ENCODE data around the gene GALNS.

The GALNS gene

GRCh38 chr16:88904676-88905365, 48.1 kb upstream of the GALNS start:
- ATAC-seq = no peak
- no peak for TF ChIP-seq ISL1 (CRISPR knock-in tag; IDR thresholded peaks at IDR 0.05)
- no peak for TF ChIP-seq ZFP3 (CRISPR knock-in tag; IDR thresholded peaks at IDR 0.05)
- TF ChIP-seq GLIS3 (CRISPR knock-in tag; IDR thresholded peaks at IDR 0.05) = no peak
- TF ChIP-seq TCF4 (CRISPR knock-in tag; IDR thresholded peaks at IDR 0.05; ENCODE audit: borderline replicate concordance) = no peak
- TF ChIP-seq ZNF70 (CRISPR knock-in tag; IDR thresholded peaks at IDR 0.05) = no peak
- TF ChIP-seq ZNF8 (CRISPR knock-in tag; IDR thresholded peaks at IDR 0.05) = no peak
- TF ChIP-seq CREB5 (CRISPR knock-in tag; IDR thresholded peaks at IDR 0.05; ENCODE audit: low read depth) = no peak
- no peak for TF ChIP-seq TOX (CRISPR knock-in tag; IDR thresholded peaks at IDR 0.05; ENCODE audit: borderline replicate concordance)
- no peak for TF ChIP-seq BACH2 (CRISPR knock-in tag; IDR thresholded peaks at IDR 0.05; ENCODE audit: borderline replicate concordance)
- TF ChIP-seq POU6F1 (CRISPR knock-in tag; IDR thresholded peaks at IDR 0.05; ENCODE audit: borderline replicate concordance, low read depth) = no peak
- no peak for TF ChIP-seq ARNTL (CRISPR knock-in tag; IDR thresholded peaks at IDR 0.05; ENCODE audit: borderline replicate concordance, low read depth)
- no peak for TF ChIP-seq ESRRG (CRISPR knock-in tag; IDR thresholded peaks at IDR 0.05)
- TF ChIP-seq TSHZ2 (CRISPR knock-in tag; IDR thresholded peaks at IDR 0.05) = no peak
- TF ChIP-seq CSRNP3 (CRISPR knock-in tag; IDR thresholded peaks at IDR 0.05) = no peak
- no peak for TF ChIP-seq OSR1 (CRISPR knock-in tag; IDR thresholded peaks at IDR 0.05)
- no peak for TF ChIP-seq ZC3H10 (CRISPR knock-in tag; IDR thresholded peaks at IDR 0.05)
- TF ChIP-seq ZFP30 (CRISPR knock-in tag; IDR thresholded peaks at IDR 0.05) = no peak
- no peak for TF ChIP-seq CSDC2 (CRISPR knock-in tag; IDR thresholded peaks at IDR 0.05)

- TF ChIP-seq SNAI2 (CRISPR knock-in tag; IDR thresholded peaks at IDR 0.05) (no peak), BACH2 (CRISPR knock-in tag; IDR thresholded peaks at IDR 0.05; ENCODE audit: borderline replicate concordance) (no peak), PATZ1 (CRISPR knock-in tag; IDR thresholded peaks at IDR 0.05; ENCODE audit: borderline replicate concordance) (no peak), ZNF8 (CRISPR knock-in tag; IDR thresholded peaks at IDR 0.05) (no peak), TOX (CRISPR knock-in tag; IDR thresholded peaks at IDR 0.05; ENCODE audit: borderline replicate concordance) (no peak), ESRRG (CRISPR knock-in tag; IDR thresholded peaks at IDR 0.05) (no peak), ISL1 (CRISPR knock-in tag; IDR thresholded peaks at IDR 0.05) (no peak)
- no peak for ATAC-seq
These were observed 46.5 kb upstream of the GALNS start for GRCh38 chr16:88903267-88903666.

- ATAC-seq = no peak
- no peak for TF ChIP-seq OSR1 (CRISPR knock-in tag; IDR thresholded peaks at IDR 0.05)
- TF ChIP-seq TCF4 (CRISPR knock-in tag; IDR thresholded peaks at IDR 0.05; ENCODE audit: borderline replicate concordance) = no peak
- TF ChIP-seq SNAI2 (CRISPR knock-in tag; IDR thresholded peaks at IDR 0.05) = no peak
- TF ChIP-seq ISL1 (CRISPR knock-in tag; IDR thresholded peaks at IDR 0.05) = no peak
- no peak for TF ChIP-seq ZFP30 (CRISPR knock-in tag; IDR thresholded peaks at IDR 0.05)
- no peak for TF ChIP-seq CSRNP3 (CRISPR knock-in tag; IDR thresholded peaks at IDR 0.05)
- no peak for TF ChIP-seq TSHZ2 (CRISPR knock-in tag; IDR thresholded peaks at IDR 0.05)
- TF ChIP-seq POU6F1 (CRISPR knock-in tag; IDR thresholded peaks at IDR 0.05; ENCODE audit: borderline replicate concordance, low read depth) = no peak
- no peak for TF ChIP-seq ARNTL (CRISPR knock-in tag; IDR thresholded peaks at IDR 0.05; ENCODE audit: borderline replicate concordance, low read depth)
These were observed 46.0 kb upstream of the GALNS start for GRCh38 chr16:88902744-88903143.

Data from SK-N-SH treated with all-trans-retinoic acid at 6 μM for 48 hours (cell line).